CD4-positive, alpha-beta T cell treated with Interleukin-17A for 1 hour (primary cell): ENCODE measurements around the gene INPP5D.

Experiments used
- DNase-seq: peaks from one replicate; pipeline ENCODE4 v3.0.0-alpha.2; 2020

The INPP5D gene

GRCh38 chr2:233219848-233220247 lies 159.7 kb downstream of the INPP5D start:
- no peak for DNase-seq

GRCh38 chr2:233221378-233222063 lies 161.4 kb downstream of the INPP5D start:
- DNase-seq: no peak

- DNase-seq: no peak
Measured at GRCh38 chr2:233223059-233223894, 163.1 kb downstream of the INPP5D start.

GRCh38 chr2:233225230-233226068 lies 165.3 kb downstream of the INPP5D start:
- no peak for DNase-seq

- DNase-seq: no peak
Measured at GRCh38 chr2:233226511-233227031, 166.4 kb downstream of the INPP5D start.

GRCh38 chr2:233227346-233227978 lies 167.3 kb downstream of the INPP5D start:
- DNase-seq: no peak

GRCh38 chr2:233228376-233228775 lies 168.2 kb downstream of the INPP5D start:
- DNase-seq: no peak

- no peak for DNase-seq
Measured at GRCh38 chr2:233233618-233234230, 173.6 kb downstream of the INPP5D start.

GRCh38 chr2:233234264-233234663 lies 174.1 kb downstream of the INPP5D start:
- no peak for DNase-seq

GRCh38 chr2:233234996-233235395 lies 174.9 kb downstream of the INPP5D start:
- no peak for DNase-seq

GRCh38 chr2:233235977-233236376 lies 175.8 kb downstream of the INPP5D start:
- DNase-seq: no peak

GRCh38 chr2:233236820-233237589 lies 176.9 kb downstream of the INPP5D start:
- no peak for DNase-seq

- DNase-seq: peak; percentile 68
Measured at GRCh38 chr2:233240897-233241296, 180.8 kb downstream of the INPP5D start.

- no peak for DNase-seq
Measured at GRCh38 chr2:233241803-233242202, 181.7 kb downstream of the INPP5D start.

GRCh38 chr2:233242231-233242927 lies 182.2 kb downstream of the INPP5D start:
- DNase-seq: no peak

GRCh38 chr2:233243348-233243747 lies 183.2 kb downstream of the INPP5D start:
- DNase-seq: no peak

- DNase-seq: no peak
Measured at GRCh38 chr2:233244818-233245217, 184.7 kb downstream of the INPP5D start.

GRCh38 chr2:233245406-233245805 lies 185.3 kb downstream of the INPP5D start:
- DNase-seq: no peak

- DNase-seq: no peak
Measured at GRCh38 chr2:233247116-233247515, 187.0 kb downstream of the INPP5D start.

- peak; percentile 65 for DNase-seq
Measured at GRCh38 chr2:233247744-233248143, 187.6 kb downstream of the INPP5D start.

GRCh38 chr2:233248999-233249398 lies 188.9 kb downstream of the INPP5D start:
- DNase-seq: peak; percentile 35
